Liver (tissue), 9 donors: ENCODE measurements around the gene ATP10A. TPM values are rescaled to one million over a fixed set of nuclear protein-coding genes. Genes with fewer than 3 reads are reported as not detected.

Source experiments
- DNase-seq: peaks from one replicate; pipeline ENCODE4 v3.0.0-alpha.2; 2017; ENCODE audit warnings: low spot score
- H3K27ac ChIP-seq, 2 donors: one replicate each; pipeline ENCODE4 v1.7.0; 2013; ENCODE audit warnings: inconsistent platforms in 2 of 2, low read length in 2 of 2, control low read depth in 1 of 2, low read depth in 1 of 2, mild to moderate bottlenecking in 1 of 2
- H3K27me3 ChIP-seq, 4 donors: one replicate each; pipeline versions ENCODE4 v1.6.1 to v1.7.0; 2013; ENCODE audit warnings: low read length in 3 of 4, inconsistent platforms in 1 of 4, mild to moderate bottlenecking in 1 of 4, moderate library complexity in 1 of 4; ENCODE audit not compliant: control insufficient read depth in 4 of 4, insufficient read depth in 4 of 4
- H3K36me3 ChIP-seq, 4 donors: one replicate each; pipeline versions ENCODE4 v1.6.1 to v1.7.0; 2013; ENCODE audit warnings: low read length in 3 of 4, mild to moderate bottlenecking in 3 of 4, low read depth in 1 of 4, moderate library complexity in 1 of 4; ENCODE audit not compliant: control insufficient read depth in 4 of 4, insufficient read depth in 3 of 4
- H3K4me1 ChIP-seq, 4 donors: one replicate each; pipeline versions ENCODE4 v1.6.1 to v1.7.0; 2013; ENCODE audit warnings: low read length in 3 of 4, mild to moderate bottlenecking in 3 of 4, moderate library complexity in 1 of 4; ENCODE audit not compliant: control insufficient read depth in 4 of 4, insufficient read depth in 4 of 4
- H3K4me3 ChIP-seq, 3 donors: one replicate each; pipeline versions ENCODE4 v1.6.1 to v1.7.0; 2013; ENCODE audit warnings: low read length in 3 of 3, control low read depth in 1 of 3, low read depth in 1 of 3, mild to moderate bottlenecking in 1 of 3
- H3K9ac ChIP-seq, 2 donors: one replicate each; pipeline ENCODE4 v1.7.0; 2013; ENCODE audit warnings: low read length in 2 of 2, mild to moderate bottlenecking in 2 of 2, moderate library complexity in 2 of 2, control low read depth in 1 of 2, low read depth in 1 of 2
- H3K9me3 ChIP-seq, 4 donors: one replicate each; pipeline versions ENCODE4 v1.6.1 to v1.7.0; 2013; ENCODE audit warnings: low read length in 3 of 4; ENCODE audit not compliant: control insufficient read depth in 4 of 4
- ATF3 ChIP-seq: IDR thresholded peaks from 2 replicates; pipeline ENCODE4 v1.6.1; 2016; ENCODE audit warnings: antibody characterized with exemption
- CTCF ChIP-seq: fragments of 150-350 bp; IDR thresholded peaks from 2 replicates; pipeline ENCODE4 v1.5.1; 2017; ENCODE audit warnings: improper control_type of control experiment, low read depth, low read length; ENCODE audit not compliant: missing input control
- EGR1 ChIP-seq, 2 donors: IDR thresholded peaks; 2 replicates each; pipeline ENCODE4 v1.6.1; 2016 to 2018; ENCODE audit warnings: antibody characterized with exemption in 2 of 2, low read depth in 2 of 2
- FOXA1 ChIP-seq: IDR thresholded peaks from 2 replicates; pipeline ENCODE4 v1.6.1; 2016; ENCODE audit warnings: antibody characterized with exemption
- FOXA2 ChIP-seq: IDR thresholded peaks from 2 replicates; pipeline ENCODE4 v1.6.1; 2016; ENCODE audit warnings: antibody characterized with exemption
- GABPA ChIP-seq, 2 donors: IDR thresholded peaks in 1 of 2; conservative IDR thresholded peaks in 1 of 2; 2 replicates each; pipeline ENCODE4 v1.6.1; 2016; ENCODE audit warnings: antibody characterized with exemption in 2 of 2, mild to moderate bottlenecking in 1 of 2, moderate library complexity in 1 of 2
- HNF4A ChIP-seq, 2 donors: conservative IDR thresholded peaks; 2 replicates each; pipeline ENCODE4 v1.6.1; 2016; ENCODE audit warnings: antibody characterized with exemption in 2 of 2, mild to moderate bottlenecking in 2 of 2
- HNF4G ChIP-seq: IDR thresholded peaks from 2 replicates; pipeline ENCODE4 v1.6.1; 2016; ENCODE audit warnings: antibody characterized with exemption
- JUND ChIP-seq, 2 donors: IDR thresholded peaks; 2 replicates each; pipeline ENCODE4 v1.6.1; 2016; ENCODE audit warnings: antibody characterized with exemption in 2 of 2
- MAX ChIP-seq: IDR thresholded peaks from 2 replicates; pipeline ENCODE4 v1.6.1; 2016; ENCODE audit warnings: antibody characterized with exemption
- NR2F2 ChIP-seq: IDR thresholded peaks from 2 replicates; pipeline ENCODE4 v1.6.1; 2016; ENCODE audit warnings: antibody characterized with exemption
- RAD21 ChIP-seq, 2 donors: IDR thresholded peaks; 2 replicates each; pipeline ENCODE4 v1.6.1; 2016; ENCODE audit warnings: antibody characterized with exemption in 2 of 2, mild to moderate bottlenecking in 2 of 2
- REST ChIP-seq: IDR thresholded peaks from 2 replicates; pipeline ENCODE4 v1.6.1; 2016; ENCODE audit warnings: antibody characterized with exemption, mild to moderate bottlenecking
- RXRA ChIP-seq, 2 donors: IDR thresholded peaks; 2 replicates each; pipeline ENCODE4 v1.6.1; 2017 to 2018; ENCODE audit warnings: antibody characterized with exemption in 2 of 2, mild to moderate bottlenecking in 1 of 2
- SP1 ChIP-seq: IDR thresholded peaks from 2 replicates; pipeline ENCODE4 v1.6.1; 2018; ENCODE audit warnings: antibody characterized with exemption, mild to moderate bottlenecking
- TAF1 ChIP-seq: conservative IDR thresholded peaks from 2 replicates; pipeline ENCODE4 v1.6.1; 2016; ENCODE audit warnings: antibody characterized with exemption, mild to moderate bottlenecking
- YY1 ChIP-seq: IDR thresholded peaks from 2 replicates; pipeline ENCODE4 v1.6.1; 2016; ENCODE audit warnings: antibody characterized with exemption, mild to moderate bottlenecking
- ZBTB33 ChIP-seq: IDR thresholded peaks from 2 replicates; pipeline ENCODE4 v1.6.1; 2016; ENCODE audit warnings: antibody characterized with exemption
- WGBS: extraction: QIAGEN DNeasy Blood & Tissue Kit; methylation state at CpG from one replicate; pipeline ENCODE4 v1.1.7; 2013; 5-methylcytosine and 5-hydroxymethylcytosine counted together
- polyA plus RNA-seq, 2 donors: library from polyadenylated mRNA; stranded (reverse) in 1 of 2; unstranded in 1 of 2; fragments of 200-250 nt in 1 of 2; fragments of >200 nt in 1 of 2; fragmentation: Nextera tagmentation in 1 of 2; extraction: Ambion mirVana in 1 of 2; gene quantifications; one replicate each; pipeline versions ENCODE4 v1.2.1 to v1.2.3, GENCODE V29; 2013 to 2015
- total RNA-seq, 2 donors: library from RNA; depleted of rRNA; stranded (reverse); fragments of >200 nt; gene quantifications; one replicate each; pipeline ENCODE4 v1.2.3, GENCODE V29; 2014
- donor health status: healthy.
- donor health status: healthy.
- donor health status: healthy.
- donor health status: healthy.
- donor health status: healthy.

The ATP10A gene
- total and polyA plus RNA-seq, 4 donors = 0.22 to 1.8 (median 0.39) TPM

GRCh38 chr15:25866874-25867273 lies 3.7 kb upstream of the ATP10A start:
- DNase-seq = no peak
- TF ChIP-seq JUND (IDR thresholded peaks at IDR 0.05) = no peak
- TF ChIP-seq GABPA (IDR thresholded peaks at IDR 0.05 in 1 of 2, conservative IDR thresholded peaks at IDR 0.05 in 1 of 2) = no peak
- TF ChIP-seq NR2F2 = no peak
- no peak for TF ChIP-seq REST
- TF ChIP-seq ZBTB33 = no peak

GRCh38 chr15:25866251-25866650 lies 3.1 kb upstream of the ATP10A start:
- no peaks in the 10 kb centered on the region for H3K9me3 ChIP-seq
- H3K27me3 ChIP-seq = peaks cover 0 to 5% (median 1%) of the 10 kb centered on the region in 4 donors
- 87% methylated on average over 8 of the region's 8 CpGs for WGBS
- H3K36me3 ChIP-seq = no peaks in the 10 kb centered on the region
- no peak for TF ChIP-seq YY1
- TF ChIP-seq ATF3 = no peak
- TF ChIP-seq SP1 = no peak
- TF ChIP-seq GABPA (IDR thresholded peaks at IDR 0.05 in 1 of 2, conservative IDR thresholded peaks at IDR 0.05 in 1 of 2) = no peak
- no peak for TF ChIP-seq TAF1
- no peak for TF ChIP-seq FOXA1
- no peak for TF ChIP-seq NR2F2
- TF ChIP-seq CTCF = no peak
- TF ChIP-seq REST = no peak
- no peak for TF ChIP-seq HNF4A (conservative IDR thresholded peaks at IDR 0.05)
- TF ChIP-seq JUND (IDR thresholded peaks at IDR 0.05) = no peak
- no peak for TF ChIP-seq RXRA (IDR thresholded peaks at IDR 0.05)
- no peak for TF ChIP-seq RAD21 (IDR thresholded peaks at IDR 0.05)
- no peak for TF ChIP-seq FOXA2
- no peak for TF ChIP-seq HNF4G
- no peak for TF ChIP-seq ZBTB33
- TF ChIP-seq MAX = no peak
- TF ChIP-seq EGR1 (IDR thresholded peaks at IDR 0.05; ENCODE audit: low read depth in 2 of 2) = no peak
- H3K4me3 ChIP-seq = no peak overlapping the region
- no peak overlapping the region for H3K27ac ChIP-seq
- H3K4me1 ChIP-seq = peaks cover 3 to 21% (median 8%) of the 10 kb centered on the region in 4 donors
- H3K9ac ChIP-seq = no peak overlapping the region
- no peak for DNase-seq

More at GRCh38 chr15:25866874-25867273, 3.7 kb upstream of the ATP10A start:
- Histone ChIP-seq H3K27me3 (peaks cover 0 to 2% (median under 1%) of the 10 kb centered on the region in 4 donors), H3K9ac (no peak overlapping the region), H3K4me3 (no peak overlapping the region), H3K36me3 (no peaks in the 10 kb centered on the region), H3K4me1 (peaks cover 3 to 19% (median 8%) of the 10 kb centered on the region in 4 donors), H3K27ac (no peak overlapping the region), H3K9me3 (no peaks in the 10 kb centered on the region)
- 93% methylated on average over 7 of the region's 7 CpGs for WGBS
